ENCODE data around the gene BLOC1S3.

Gene BLOC1S3

DNA sequence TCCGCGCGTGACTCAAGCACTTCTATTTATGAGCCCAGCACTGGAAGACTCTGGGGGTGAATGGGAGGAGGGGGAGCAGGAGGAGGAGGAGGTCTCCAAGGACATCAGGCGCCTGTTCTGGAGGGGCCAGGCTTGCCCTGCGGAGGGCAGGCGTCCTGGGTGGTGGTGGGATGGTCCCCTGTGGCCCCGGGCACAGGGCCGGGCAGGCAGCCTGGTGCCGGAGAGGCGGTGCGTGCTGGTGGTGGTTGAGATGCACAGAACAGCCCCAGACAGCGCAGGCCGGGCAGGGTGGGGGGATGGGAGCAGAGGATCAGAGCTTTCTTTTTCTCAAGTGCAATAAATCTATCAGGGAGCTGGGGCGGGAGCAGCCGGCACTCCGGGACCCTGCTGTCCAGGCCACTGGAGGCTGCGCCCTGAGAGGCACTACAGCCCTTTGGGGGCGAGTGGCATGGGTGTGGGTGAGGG is 31.8 kb upstream of the BLOC1S3 start:
- no peak for DNase-seq

GRCh38 chr19:45147835-45148676 is 30.5 kb upstream of the BLOC1S3 start:
- no peak for DNase-seq

DNA sequence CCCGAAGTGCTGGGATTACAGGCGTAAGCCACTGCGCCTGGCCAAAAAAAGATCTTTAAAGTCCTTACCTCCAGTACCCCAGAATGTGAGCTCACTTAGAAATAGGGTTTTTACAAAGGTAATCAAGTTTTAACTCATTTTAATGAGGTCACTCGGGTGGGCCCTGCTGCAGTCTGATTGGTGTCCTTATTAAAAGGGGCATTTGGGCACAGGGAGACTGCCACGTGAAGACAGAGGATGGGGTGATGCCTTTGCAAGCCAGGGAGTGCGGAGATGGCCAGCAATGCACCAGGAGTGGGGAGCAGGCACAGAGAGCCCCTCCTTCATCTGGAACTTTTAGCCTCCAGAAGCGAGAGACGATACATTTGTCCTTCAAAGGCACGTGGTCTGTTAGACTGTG is 29.5 kb upstream of the BLOC1S3 start:
- DNase-seq, result no peak

DNA sequence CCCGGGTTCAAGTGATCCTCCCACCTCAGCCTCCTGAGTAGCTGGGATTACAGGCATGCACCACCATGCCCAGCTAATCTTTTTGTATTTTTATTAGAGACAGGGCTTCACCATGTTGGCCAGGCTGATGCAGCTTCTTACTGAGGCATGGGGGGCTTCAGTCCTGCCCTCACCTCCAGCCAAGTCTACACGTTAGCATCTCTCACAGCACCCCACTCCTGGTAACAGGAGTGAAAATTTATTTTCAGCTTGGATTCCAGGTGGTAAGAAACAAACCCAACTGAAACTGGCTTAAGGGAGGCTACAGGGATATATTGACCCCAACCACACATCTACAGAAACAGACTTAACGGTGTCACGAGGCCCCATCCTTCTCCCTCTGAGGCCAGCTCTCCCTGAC is 28.4 kb upstream of the BLOC1S3 start:
- no peak for DNase-seq

GRCh38 chr19:45150751-45151281 is 27.8 kb upstream of the BLOC1S3 start:
- no peak for DNase-seq

GRCh38 chr19:45151320-45151719 is 27.3 kb upstream of the BLOC1S3 start:
- no peak for DNase-seq

- DNase-seq, result no peak
Measured at GRCh38 chr19:45151821-45152503, 26.6 kb upstream of the BLOC1S3 start.

GRCh38 chr19:45152504-45153338 is 25.9 kb upstream of the BLOC1S3 start:
- peak; percentile 16 for DNase-seq

GRCh38 chr19:45153339-45154063 is 25.1 kb upstream of the BLOC1S3 start:
- DNase-seq, result no peak

DNA sequence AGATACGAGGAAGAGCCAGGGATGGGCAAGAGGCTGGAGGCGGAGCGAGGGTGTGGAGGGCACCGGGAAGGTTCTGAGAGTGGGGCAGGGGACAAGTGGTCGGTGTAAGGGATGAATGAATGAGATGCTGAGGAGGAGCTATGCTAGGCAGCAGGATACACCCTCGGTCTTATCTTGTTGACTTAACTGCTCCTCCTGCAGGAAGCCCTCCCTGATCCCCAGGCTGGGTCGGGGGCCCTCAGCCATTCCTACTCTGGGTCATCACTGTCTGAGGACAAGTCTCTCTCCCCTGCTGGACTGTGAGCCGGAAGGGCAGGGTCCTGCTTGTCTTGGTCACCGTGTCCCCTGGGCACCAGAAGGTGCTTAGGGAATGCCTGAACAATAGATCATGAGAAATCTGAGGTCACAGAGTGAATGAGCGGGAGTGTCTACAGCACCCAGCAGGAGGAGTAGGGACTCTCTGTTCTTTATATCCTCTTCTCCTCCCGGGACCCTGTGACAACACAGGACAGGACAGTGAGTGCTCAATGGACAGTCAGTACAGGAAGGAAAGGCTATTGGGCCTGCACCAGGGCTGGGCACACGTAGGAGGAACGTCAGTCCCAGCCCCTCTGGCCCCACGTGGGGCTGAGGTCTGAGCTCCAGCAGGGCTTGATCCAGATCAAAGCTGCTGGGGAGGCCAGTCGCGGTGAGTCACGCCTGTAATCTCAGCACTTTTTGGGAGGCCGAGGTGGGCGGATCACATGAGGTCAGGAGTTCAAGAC is 24.3 kb upstream of the BLOC1S3 start:
- no peak for DNase-seq

DNA sequence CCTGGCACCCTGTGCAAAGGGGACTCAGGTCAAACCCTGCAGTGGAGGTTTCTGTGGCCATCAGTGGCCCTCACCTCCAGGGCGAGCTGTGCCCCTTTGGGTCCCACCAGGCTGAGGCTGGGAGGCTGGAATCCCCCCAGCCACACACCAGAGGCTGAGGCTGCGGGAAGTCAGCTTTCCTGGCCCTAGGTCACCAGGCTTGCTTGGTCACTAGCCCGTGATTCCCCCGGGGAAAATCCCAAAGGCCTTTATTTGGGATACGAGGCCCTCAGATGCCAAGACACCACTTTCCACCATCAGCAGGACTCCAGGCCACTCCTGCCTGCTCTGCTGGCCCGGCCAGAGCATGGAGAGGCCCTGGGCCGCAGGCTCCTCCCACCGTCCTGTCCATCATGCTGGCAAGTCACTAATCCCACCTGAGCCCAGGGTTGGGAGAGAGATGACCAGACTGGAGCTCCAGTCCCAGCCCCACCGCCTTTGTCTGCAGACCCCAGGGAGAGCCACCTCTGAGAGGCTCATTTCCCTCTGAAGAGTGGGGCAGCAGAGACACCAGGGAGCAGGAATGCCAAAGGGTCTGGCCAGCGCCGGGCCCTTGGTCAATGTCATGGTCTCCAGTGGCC is 22.5 kb upstream of the BLOC1S3 start:
- DNase-seq, result no peak

DNA sequence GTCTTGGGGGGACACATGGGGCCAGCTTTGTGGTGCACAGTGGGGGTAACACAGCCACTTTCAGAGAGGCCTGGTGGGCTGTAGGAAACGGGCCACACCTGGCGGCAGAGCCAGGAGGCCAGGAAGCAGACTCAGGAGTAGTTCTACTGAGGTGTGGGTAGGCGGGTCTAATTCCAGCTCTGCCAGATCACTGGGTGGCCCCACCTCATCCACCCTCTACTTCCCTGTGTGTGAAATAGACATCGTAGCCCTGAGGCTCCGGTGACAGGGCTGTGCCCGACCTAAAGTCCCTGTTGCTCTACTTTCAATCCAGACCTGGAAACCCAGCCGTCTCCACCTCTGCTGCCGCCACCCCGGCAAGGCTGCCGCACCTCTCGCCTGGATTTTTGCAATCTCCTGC is 21.8 kb upstream of the BLOC1S3 start:
- no peak for DNase-seq

GRCh38 chr19:45158503-45159209 is 19.9 kb upstream of the BLOC1S3 start:
- no peak for DNase-seq

GRCh38 chr19:45159210-45159970 is 19.2 kb upstream of the BLOC1S3 start:
- no peak for DNase-seq

- no peak for DNase-seq
Measured at GRCh38 chr19:45159971-45160324, 18.6 kb upstream of the BLOC1S3 start.

DNA sequence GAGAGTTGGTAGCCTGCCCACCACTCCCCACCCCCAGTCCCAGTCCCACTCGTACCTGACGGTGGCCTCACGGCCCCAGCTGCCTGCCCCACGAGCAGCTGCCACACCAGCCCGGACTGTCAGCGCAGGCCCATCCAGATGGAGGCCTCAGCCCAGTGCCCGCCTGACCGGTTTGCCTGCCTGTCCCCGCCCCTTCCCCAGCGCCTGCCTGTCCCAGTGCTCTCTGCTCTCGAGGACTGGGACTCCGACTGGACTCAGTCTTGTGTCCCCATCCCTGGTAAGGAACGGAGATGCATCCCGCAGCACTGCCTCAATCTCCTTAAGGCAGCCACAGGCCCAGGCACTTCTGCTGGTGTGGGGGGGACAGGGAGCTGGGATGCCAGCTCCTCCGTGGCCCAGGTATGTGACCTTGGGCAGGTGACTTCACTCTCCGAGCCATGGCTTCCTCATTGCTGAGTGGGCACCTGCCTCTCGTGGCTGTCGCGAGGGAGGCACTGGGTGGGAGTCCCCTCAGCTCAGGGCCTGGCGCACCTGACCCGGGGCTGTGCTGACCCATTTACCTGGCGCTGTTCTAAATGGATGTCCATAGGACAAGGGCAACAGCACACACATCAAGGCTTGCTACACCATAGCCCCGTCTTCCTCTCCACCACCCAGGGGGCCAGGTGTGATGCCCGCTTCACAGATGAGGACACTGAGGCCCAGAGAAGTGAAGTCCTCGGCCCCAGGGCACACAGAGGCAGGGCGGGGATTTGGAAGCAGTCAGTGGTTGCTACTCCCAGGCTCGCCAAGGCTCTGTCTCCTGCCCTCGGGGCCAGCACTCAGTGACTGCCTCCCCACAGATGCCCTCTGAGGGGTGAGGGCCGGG is 17.5 kb upstream of the BLOC1S3 start, which contains the start of gene NKPD1:
Gene NKPD1 (minus strand): TSS at position 113 of the 868 bp plus-strand sequence. CDS start 832 bp downstream, outside the sequence.
- no peak for DNase-seq

DNA sequence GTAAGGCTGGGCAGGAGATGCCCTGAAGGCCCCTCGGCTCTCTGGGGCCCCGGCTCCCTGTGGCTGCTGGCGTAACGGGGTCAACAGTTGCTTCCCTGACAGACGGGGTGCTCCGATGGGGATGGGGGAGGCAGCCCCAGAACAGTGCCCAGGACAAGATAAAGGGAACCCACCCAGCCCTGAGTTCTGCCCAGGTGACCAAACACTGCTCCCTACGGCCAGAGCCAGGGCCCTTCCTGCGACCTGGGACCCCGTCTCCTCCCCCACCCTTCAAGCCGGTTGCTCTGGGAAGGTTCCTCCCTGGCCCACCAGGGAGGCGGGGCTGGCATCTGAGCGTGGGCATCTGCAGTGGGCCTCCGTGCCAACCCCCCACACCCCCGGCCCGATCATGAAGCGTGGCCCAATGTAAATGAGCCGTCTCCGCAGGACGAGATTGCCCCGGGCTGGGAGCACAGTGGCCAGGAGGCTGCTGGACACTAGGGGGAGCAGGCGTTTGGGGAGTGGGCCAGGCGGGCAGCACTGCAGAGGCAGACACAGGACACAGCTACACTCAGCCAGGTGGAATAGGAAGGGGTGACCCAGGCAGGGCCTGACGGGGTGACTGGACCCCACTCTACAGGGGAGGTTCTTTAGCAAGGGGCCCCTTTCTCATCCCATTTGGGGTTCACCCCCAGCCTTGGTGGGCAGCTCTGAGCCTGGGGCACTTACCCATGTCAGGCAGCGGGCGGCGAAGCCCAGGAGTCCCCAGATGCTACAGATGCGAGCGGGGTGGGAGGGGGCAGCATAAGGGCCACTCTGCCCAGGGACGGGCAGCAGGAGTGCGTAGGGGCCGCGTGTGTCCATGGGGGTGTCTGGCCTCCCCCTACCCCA is 16.6 kb upstream of the BLOC1S3 start:
- DNase-seq, result no peak
